ENCODE measurements around the gene GALNT18. TPM values are rescaled to one million over a fixed set of nuclear protein-coding genes. Genes with fewer than 3 reads are reported as not detected.

The GALNT18 gene
- polyA plus RNA-seq, 1 donor (not counting 4 experiments of a cell fraction or from before 2014, with no cell fraction given), result 27.2 TPM

DNA sequence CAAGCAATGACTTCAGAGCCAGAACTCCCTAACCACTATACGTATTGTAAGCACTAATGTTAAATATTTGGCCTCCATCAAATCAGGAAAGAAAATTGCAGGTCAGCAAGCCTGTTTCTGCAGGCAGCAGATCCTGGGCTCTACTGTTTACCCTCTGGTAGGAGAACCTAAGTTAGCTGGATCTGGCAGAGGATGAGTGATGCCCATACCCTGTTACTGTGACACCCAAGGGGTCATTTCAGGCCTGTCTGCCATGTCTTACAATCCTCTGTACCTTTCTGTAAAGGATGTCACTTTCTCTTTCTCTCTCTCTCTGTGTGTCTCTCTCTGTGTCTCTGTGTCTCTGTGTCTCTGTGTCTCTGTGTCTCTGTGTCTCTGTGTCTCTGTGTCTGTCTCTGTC is 375.6 kb downstream of the GALNT18 start:
- DNase-seq (ENCODE audit: low read depth, low spot score) (no peak), FAIRE-seq (no peak)
- Histone ChIP-seq H3K36me3 (ENCODE audit: control insufficient read depth in 2 of 2, extremely low read depth in 1 of 2, insufficient read depth in 2 of 2, low read length in 2 of 2) (no peaks in the 10 kb centered on the region), H3K9me1 (ENCODE audit: control insufficient read depth, extremely low read depth, insufficient read depth, low read length) (no peaks in the 10 kb centered on the region), H3K4me3 (ENCODE audit: control insufficient read depth in 2 of 3, extremely low read depth in 1 of 3, insufficient read depth in 2 of 3, low read depth in 1 of 3, low read length in 3 of 3) (no peak overlapping the region), H3K4me2 (ENCODE audit: control insufficient read depth, extremely low read depth, insufficient read depth, low read depth, low read length) (no peak overlapping the region), H2AFZ (ENCODE audit: control insufficient read depth, low read length) (no peak overlapping the region), H4K20me1 (ENCODE audit: control insufficient read depth, extremely low read depth, insufficient read depth, low read length) (no peaks in the 10 kb centered on the region), H3K79me2 (ENCODE audit: control insufficient read depth, insufficient read depth, low read length) (no peaks in the 10 kb centered on the region), H3K27ac (ENCODE audit: control insufficient read depth, insufficient read depth, low read length) (no peak overlapping the region), H3K4me1 (ENCODE audit: control insufficient read depth, extremely low read depth, insufficient read depth, low read length) (peaks cover 4% of the 10 kb centered on the region), H3K9ac (ENCODE audit: control insufficient read depth, extremely low read depth, insufficient read depth, low read length) (no peak overlapping the region), H3K27me3 (ENCODE audit: control insufficient read depth, extremely low read depth, insufficient read depth, low read length) (peaks cover 7% of the 10 kb centered on the region), H3K9me3 (ENCODE audit: control insufficient read depth, low read depth, low read length) (no peaks in the 10 kb centered on the region)
- dilution Hi-C loops (cut with MboI; ENCODE audit: extremely low pct_ligation_motif_present, low sequenced_read_pairs), result no loop called here
- TF ChIP-seq, protein P1, sequence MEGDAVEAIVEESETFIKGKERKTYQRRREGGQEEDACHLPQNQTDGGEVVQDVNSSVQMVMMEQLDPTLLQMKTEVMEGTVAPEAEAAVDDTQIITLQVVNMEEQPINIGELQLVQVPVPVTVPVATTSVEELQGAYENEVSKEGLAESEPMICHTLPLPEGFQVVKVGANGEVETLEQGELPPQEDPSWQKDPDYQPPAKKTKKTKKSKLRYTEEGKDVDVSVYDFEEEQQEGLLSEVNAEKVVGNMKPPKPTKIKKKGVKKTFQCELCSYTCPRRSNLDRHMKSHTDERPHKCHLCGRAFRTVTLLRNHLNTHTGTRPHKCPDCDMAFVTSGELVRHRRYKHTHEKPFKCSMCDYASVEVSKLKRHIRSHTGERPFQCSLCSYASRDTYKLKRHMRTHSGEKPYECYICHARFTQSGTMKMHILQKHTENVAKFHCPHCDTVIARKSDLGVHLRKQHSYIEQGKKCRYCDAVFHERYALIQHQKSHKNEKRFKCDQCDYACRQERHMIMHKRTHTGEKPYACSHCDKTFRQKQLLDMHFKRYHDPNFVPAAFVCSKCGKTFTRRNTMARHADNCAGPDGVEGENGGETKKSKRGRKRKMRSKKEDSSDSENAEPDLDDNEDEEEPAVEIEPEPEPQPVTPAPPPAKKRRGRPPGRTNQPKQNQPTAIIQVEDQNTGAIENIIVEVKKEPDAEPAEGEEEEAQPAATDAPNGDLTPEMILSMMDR (optimal IDR thresholded peaks at IDR 0.05 in 1 of 3, IDR thresholded peaks at IDR 0.05 in 1 of 3, conservative IDR thresholded peaks at IDR 0.05 in 1 of 3; ENCODE audit: extremely low read depth in 1 of 3, insufficient read depth in 2 of 3, low read length in 3 of 3), result no peak
- no peak for TF ChIP-seq EZH2 (IDR thresholded peaks at IDR 0.05; ENCODE audit: low read length)

DNA sequence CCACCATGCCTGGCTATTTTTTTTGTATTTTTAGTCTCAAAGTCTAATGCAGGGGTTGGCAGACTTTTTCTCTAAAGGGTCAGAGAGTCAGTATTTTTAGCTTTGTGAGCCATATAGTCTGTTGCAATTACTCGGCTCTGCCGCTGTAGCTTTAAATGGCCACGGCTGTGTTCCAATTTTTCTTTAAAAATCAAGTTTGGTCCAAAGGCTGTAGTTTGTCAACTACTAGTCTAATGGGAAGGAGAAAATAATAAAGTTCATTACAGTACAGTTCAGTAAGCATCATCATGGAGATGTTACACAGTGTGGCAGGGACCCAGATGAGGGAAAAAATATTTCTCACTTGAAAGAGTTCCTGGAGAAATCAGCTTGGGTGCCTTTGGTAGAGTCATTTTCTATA is 376.4 kb downstream of the GALNT18 start:
- Histone ChIP-seq H3K4me2 (ENCODE audit: control insufficient read depth, extremely low read depth, insufficient read depth, low read depth, low read length) (no peak overlapping the region), H3K9me1 (ENCODE audit: control insufficient read depth, extremely low read depth, insufficient read depth, low read length) (no peaks in the 10 kb centered on the region), H3K79me2 (ENCODE audit: control insufficient read depth, insufficient read depth, low read length) (no peaks in the 10 kb centered on the region), H3K36me3 (ENCODE audit: control insufficient read depth in 2 of 2, extremely low read depth in 1 of 2, insufficient read depth in 2 of 2, low read length in 2 of 2) (no peaks in the 10 kb centered on the region), H3K27me3 (ENCODE audit: control insufficient read depth, extremely low read depth, insufficient read depth, low read length) (peaks cover 3% of the 10 kb centered on the region), H3K27ac (ENCODE audit: control insufficient read depth, insufficient read depth, low read length) (no peak overlapping the region), H3K9me3 (ENCODE audit: control insufficient read depth, low read depth, low read length) (no peaks in the 10 kb centered on the region), H3K9ac (ENCODE audit: control insufficient read depth, extremely low read depth, insufficient read depth, low read length) (no peak overlapping the region), H3K4me3 (ENCODE audit: control insufficient read depth in 2 of 3, extremely low read depth in 1 of 3, insufficient read depth in 2 of 3, low read depth in 1 of 3, low read length in 3 of 3) (no peak overlapping the region), H2AFZ (ENCODE audit: control insufficient read depth, low read length) (no peak overlapping the region), H3K4me1 (ENCODE audit: control insufficient read depth, extremely low read depth, insufficient read depth, low read length) (peaks cover 4% of the 10 kb centered on the region), H4K20me1 (ENCODE audit: control insufficient read depth, extremely low read depth, insufficient read depth, low read length) (no peaks in the 10 kb centered on the region)
- TF ChIP-seq EZH2 (IDR thresholded peaks at IDR 0.05; ENCODE audit: low read length), result no peak
- TF ChIP-seq, protein P1 (optimal IDR thresholded peaks at IDR 0.05 in 1 of 3, IDR thresholded peaks at IDR 0.05 in 1 of 3, conservative IDR thresholded peaks at IDR 0.05 in 1 of 3; ENCODE audit: extremely low read depth in 1 of 3, insufficient read depth in 2 of 3, low read length in 3 of 3), result no peak
- no peak for DNase-seq (ENCODE audit: low read depth, low spot score)
- FAIRE-seq, result no peak
- dilution Hi-C loops (cut with MboI; ENCODE audit: extremely low pct_ligation_motif_present, low sequenced_read_pairs), result no loop called here

All from keratinocyte (primary cell).